HG03565 (cell line): ENCODE measurements around the gene TMEM123.
"Not testable (repeated sequence)": the region's sequence is repeated elsewhere in the genome, so short reads cannot be mapped to it uniquely, and the experiment has no call there.

Source experiments
- ATAC-seq: cut with Tn5 transposase; IDR thresholded peaks from one replicate; pipeline ENCODE4 v1.9.1; 2021; ENCODE audit warnings: mild to moderate bottlenecking, moderate library complexity; ENCODE audit not compliant: unreplicated experiment

Gene TMEM123

DNA sequence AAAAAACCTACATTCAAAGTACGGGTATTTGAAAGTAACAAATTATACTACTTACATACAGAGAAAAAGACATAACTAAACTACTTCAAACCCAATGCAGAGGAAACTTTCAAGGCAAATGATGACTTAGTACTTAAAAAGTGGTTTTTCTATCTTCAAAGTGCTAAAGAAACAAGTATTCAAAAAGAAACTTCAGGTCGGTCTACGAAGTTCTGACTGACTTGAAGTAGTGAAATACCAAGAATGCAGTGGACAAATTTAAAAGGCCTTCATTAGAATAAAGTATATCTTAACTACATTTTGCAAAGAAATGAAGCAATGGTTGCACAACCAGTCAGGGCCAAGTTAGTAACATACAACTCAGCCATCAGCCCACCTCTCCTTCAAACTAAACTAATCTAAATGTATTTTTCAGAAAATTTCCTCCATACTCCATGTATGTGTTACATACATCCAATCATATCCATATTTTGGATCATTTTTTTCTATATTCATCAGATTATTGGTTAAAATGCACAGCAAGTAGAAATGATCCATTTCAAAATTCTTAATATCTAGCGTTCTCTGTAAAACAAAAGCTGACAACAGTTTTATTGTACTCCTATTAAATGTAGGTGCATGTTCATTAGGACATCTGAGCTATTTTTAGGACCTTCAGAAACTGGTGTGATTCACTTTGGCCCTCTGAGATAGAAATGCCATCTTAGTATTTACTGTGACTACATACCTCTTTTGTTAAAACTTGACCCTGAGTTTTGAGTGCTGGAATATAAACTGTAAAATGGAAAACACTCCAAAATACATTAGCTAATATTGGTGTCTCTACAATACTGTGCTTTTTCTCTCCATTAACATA, 55.6 kb downstream of the TMEM123 start:
- ATAC-seq = no peak

- ATAC-seq = no peak
These were observed 56.7 kb downstream of the TMEM123 start for GRCh38 chr11:102395720-102396393.

DNA sequence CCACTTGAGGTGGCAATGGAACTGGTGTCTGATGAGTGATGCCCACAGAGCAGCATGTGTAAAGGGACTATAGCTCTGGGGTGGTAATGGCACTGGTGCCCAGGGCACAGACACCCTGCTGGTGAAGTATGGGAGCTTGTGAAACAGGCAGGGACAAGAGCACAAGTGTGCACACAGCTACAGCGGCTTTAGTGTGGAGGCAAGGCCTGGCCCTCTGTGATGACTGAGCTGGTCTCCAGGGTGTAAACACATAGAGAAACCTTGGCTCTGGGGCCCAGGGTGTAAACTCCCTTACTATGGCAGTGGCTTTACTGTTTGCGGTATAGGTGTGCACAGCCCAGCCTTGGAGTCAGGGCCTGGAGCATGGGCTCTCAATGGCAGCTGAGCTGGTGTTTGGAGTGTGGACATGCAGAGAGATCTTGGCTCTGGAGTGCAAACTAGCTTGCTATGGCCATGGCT, 59.3 kb downstream of the TMEM123 start:
- ATAC-seq = no peak

GRCh38 chr11:102391549-102392237, 60.9 kb downstream of the TMEM123 start:
- ATAC-seq = no peak

DNA sequence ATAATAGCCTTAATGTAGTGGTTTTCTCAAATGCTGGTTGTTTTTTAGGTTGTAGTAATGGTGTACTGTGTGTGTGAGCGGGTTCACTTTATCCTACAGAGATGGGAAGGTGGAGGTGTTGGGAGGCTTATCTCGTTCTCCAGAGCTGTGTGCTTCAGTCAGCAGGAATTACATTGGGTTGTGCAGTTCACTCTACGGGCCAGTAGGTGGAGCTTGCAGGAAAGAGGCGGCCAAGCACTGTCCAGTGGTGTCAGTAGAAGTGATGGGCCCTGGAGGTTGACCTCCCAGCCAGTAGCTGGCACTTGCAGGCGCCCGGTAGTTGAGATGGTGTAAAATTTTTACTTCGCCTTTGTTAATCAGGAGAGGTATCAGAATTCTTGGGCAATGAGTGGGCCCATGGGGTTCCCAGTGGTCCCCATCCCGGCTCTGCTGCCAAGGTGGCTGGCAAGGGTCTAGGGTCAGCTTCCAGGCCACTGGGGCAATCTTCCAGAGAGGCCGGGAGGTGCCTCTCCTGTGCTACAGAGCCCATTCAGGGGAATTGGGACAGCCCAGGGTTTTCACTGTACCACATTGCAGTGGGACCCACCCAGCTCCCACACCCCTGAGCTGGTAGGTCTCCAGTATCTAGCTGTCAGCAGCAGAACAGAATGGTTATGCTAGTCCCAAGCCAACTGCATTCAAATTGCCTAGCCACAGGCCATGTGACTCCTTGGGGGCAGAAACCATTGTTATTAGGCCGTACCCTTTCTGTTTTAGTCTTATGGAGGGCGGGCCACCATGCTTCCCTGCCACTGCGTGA, 61.7 kb downstream of the TMEM123 start:
- peak; percentile 79 for ATAC-seq

DNA sequence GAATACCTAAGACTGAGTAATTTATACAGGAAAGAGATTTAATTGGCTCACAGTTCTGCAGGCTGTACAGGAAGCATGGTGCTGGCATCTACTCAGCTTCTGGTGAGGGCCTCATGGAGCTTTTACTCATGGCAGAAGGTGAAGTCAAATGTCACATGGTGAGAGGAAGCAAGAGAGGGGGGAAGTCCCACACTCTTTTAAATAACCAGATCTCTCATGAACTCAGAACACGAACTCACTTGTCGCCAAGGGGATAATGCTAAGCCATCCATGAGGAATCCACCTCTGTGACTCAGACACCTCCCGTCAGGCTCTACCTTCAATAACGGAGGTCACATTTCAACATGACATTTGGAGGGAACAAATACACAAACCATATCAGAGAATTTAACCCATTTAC, 63.3 kb downstream of the TMEM123 start:
- no peak for ATAC-seq

DNA sequence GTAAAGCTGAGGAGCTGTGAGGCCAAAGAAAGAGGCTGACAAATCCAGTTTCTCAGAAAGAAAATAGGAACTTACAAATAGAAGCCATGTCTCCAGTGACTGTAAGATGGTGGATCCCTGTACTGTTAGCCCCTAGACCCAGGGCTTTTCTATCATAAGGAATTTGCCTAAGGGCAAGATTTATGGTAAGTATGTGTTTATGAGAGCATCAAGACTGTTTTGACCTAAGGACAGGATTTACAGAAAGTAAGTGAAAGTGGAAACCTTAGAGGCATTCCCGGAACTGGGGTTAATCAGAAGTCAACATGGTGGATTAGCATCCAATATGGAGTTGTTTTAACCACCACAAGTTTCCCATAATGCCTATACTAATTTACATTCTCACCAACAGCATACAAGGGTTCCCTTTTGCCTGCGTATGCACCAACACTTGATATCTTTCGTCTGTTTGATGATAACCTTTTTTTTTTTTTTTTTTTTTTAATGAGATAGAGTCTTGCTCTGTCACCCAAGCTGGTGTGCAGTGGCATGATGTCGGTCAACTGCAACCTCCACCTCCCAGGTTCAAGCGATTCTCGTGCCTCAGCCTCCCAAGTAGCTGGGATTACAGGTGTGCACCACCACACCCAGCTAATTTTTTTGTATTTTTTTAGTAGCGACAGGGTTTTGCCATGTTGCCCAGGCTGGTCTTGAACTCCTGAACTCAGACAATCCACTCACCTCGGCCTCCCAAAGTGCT, 65.4 kb downstream of the TMEM123 start:
- no peak for ATAC-seq

DNA sequence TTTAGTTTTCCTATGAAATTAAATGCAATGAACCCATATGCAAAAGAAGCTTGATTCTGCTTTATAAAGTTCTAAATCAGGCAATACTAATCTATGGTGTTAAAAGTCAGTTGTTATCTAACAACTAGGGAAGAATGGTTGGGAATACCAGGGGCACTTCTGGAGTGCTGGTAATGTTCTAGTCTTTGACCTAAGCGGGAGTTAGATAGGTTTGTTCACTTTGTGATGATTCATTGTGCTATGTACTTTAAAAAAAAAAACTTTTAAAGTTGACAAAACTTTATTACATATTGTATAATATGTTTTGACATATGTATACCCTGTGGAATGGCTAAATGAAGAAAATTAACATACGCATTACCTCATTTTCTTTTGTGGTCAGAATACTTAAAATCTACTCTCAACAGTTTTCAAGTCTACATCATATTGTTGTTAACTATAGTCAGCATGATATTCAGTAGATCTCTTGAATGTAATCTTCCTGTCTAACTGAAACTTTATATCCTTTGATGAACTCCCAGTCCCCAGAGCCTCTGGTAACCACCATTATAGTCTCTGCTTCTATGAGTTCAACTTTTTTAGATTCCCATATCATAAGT, 66.3 kb downstream of the TMEM123 start:
- no peak for ATAC-seq

DNA sequence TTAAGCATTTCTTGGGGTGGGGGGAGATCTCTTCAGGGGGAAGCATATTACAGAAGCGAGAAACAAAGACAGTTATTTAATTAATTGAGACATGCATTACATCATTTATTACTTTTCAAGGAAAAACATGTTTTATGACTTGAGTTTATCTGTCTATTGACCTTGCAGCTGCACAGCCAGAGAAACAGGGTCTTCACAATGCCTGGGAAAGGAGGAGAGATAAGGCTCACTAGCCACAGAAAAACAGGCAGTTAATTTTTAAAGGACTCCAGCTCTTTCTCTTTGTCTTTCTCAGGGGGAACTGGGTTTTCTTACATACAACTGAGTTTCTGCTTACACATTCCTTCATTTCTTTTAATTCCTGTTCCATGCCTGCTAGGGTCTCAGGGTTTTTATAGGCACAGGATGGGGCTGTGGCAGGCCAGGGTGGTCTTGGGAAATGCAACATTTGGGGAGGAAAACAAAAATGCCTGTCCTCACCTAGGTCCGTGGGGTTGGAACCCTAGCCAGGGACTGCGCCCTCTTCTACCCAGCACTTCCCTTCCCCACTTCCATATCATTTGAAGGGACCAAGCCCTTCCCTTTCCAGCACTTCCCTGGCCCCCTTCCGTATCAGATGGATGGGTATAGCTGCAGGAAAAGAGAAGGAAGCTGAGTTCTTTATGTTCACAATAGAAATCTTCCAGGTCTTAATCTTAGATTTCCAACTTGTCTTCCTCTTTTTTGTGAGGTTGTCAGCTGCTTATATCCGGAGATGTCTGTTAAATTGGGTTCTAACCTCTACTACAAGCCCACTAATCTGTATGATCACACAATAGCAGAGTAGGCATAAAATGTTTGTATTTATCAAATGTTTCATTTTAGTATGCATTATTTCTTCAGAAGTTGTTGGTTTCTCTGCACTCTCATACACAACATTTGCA, 67.2 kb downstream of the TMEM123 start:
- ATAC-seq = no peak

- no peak for ATAC-seq
These were observed 68.0 kb downstream of the TMEM123 start for GRCh38 chr11:102384419-102385079.

DNA sequence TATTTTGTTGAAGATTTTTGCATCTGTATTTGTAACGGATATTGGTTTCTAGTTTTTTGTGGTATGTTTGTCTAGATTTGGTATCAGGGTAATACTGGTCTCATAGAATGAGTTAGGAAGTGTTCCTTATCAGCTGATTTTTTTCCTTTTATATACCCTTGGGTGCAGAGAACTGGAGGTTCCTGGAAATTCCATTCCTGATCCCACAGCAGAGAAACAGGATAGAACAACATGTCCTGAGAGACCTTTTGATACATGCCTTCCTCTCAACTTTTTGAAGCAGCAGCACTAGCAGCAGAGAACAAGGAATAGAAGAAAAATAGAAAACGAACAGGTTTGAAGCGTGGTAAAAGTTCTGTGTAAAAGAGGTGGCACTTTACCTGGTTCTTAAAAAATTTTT, 68.7 kb downstream of the TMEM123 start:
- no peak for ATAC-seq

GRCh38 chr11:102382384-102382783, 70.2 kb downstream of the TMEM123 start:
- ATAC-seq = no peak

DNA sequence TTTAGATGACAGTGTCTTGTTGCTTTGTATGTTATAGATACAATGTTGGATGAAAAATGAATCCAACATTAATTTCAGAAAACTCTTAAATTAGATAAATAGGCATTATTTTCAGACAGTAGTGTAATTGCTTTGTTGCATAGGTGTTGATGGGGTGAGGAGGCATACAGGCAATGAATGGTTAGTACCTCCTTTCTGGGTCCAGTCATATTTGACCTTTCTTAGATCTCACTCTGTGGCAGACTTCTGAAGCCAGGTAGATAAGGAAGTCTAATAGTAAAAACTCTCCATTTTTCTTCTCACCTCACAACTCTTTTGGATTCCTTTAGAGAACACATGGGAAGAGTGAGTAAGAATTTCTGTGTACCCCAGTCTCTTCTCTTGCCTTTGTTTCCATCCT, 73.7 kb downstream of the TMEM123 start:
- no peak for ATAC-seq

DNA sequence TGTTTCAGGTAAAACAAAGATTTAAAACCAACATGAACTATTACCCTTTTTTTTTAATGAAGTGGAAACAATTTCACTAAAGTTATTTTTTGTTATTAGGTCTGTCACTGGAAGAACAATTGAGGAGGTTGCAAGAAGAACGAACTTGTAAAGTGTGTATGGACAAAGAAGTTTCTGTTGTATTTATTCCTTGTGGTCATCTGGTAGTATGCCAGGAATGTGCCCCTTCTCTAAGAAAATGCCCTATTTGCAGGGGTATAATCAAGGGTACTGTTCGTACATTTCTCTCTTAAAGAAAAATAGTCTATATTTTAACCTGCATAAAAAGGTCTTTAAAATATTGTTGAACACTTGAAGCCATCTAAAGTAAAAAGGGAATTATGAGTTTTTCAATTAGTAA, 74.7 kb downstream of the TMEM123 start:
- ATAC-seq = no peak

GRCh38 chr11:102375720-102376399, 76.7 kb downstream of the TMEM123 start:
- no peak for ATAC-seq

DNA sequence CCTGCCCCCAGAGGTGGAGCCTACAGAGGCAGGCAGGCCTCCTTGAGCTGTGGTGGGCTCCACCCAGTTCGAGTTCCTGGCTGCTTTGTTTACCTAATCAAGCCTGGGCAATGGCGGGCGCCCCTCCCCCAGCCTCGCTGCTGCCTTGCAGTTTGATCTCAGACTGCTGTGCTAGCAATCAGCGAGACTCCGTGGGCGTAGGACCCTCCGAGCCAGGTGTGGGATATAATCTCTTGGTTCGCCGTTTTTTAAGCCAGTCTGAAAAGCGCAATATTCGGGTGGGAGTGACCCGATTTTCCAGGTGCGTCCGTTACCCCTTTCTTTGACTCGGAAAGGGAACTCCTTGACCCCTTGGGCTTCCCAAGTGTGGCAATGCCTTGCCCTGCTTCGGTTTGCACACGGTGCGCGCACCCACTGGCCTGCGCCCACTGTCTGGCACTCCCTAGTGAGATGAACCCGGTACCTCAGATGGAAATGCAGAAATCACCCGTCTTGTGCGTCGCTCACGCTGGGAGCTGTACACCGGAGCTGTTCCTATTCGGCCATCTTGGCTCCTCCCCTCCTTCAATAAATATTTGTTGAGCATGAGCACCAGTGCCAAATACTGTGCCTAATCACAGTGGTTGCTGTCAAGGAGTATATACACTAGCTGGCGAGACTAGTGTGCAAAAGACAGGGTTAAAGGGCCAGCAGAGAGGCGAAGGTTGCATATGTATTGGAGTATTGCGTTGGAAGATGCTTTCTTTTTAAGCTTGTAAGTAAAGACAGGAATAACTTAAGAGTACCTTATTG, 77.7 kb downstream of the TMEM123 start:
- ATAC-seq = not testable (repeated sequence)

- peak; percentile 100 for ATAC-seq
These were observed 84.1 kb downstream of the TMEM123 start for GRCh38 chr11:102368472-102368871.
